NCI-H82 treated with DMSO at 0.1 percent for 48 hours (cell line): Measurements from ENCODE around the gene POLD1.
A peak's percentile ranks its signal among the peaks of the same experiment; 100 is the strongest.

Source experiments
- DNase-seq: peaks from one replicate; lab custom pipeline; 2025; ENCODE audit not compliant: unreplicated experiment; lab: John Stamatoyannopoulos, UW

The POLD1 gene

DNA sequence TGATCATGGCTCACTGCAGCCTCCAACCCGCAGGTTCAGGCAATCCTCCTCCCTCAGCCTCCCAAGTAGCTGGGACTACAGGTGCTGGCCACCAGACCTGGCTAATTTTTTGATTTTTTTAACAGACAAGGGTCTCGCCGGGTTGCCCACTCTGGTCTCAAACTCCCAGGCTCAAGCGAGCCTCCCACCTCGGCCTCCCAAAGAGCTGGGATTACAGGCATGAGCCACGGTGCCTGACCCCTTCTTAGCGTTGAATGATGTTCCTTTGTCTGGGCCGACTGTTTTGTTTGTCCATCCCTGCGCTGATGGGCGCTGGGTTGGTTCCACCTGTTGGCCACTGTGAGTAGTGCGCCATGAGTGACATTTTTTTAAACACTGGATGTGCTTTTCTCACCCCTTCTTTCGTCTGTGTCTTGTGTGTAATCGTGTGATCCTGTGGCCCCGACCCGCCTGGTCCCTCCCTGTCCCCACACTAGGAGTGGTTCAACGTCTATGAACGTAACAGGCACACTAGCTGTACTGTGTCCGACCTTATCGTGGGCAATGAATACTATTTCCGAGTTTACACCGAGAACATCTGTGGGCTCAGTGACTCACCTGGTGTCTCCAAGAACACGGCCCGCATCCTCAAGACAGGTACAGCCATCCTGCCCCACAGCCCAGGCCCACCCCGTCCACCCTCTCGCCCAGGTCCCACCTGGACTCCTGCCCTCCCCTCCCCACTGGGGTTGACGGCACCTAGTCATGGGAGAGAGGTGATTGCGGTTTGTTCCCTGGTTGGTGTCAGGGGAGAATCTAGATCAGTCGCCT is 77.1 kb downstream of the POLD1 start:
- DNase-seq: peak; percentile 32

GRCh38 chr19:50462970-50463369 is 78.8 kb downstream of the POLD1 start:
- no peak for DNase-seq

GRCh38 chr19:50464348-50464747 is 80.2 kb downstream of the POLD1 start:
- DNase-seq: no peak

DNA sequence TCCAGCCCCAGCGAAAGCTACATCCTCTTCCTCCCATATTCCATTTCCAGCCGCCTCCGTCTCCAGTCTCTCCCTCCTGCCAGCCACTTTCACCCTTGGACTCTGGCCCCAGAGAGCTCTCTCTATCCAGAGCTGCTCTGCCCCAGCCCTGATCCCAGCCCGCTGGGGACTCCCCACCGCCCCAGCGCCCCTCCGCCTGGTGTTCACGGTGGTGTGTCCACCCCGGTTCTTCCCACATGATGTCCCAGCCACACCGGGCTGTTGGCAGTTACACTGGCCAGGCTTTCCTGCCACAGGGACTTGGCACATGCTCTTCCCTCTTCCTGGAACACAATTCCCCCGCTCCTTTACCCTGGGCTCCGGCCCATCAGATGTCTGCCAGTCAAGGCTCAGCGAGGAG is 80.9 kb downstream of the POLD1 start:
- DNase-seq: no peak

DNA sequence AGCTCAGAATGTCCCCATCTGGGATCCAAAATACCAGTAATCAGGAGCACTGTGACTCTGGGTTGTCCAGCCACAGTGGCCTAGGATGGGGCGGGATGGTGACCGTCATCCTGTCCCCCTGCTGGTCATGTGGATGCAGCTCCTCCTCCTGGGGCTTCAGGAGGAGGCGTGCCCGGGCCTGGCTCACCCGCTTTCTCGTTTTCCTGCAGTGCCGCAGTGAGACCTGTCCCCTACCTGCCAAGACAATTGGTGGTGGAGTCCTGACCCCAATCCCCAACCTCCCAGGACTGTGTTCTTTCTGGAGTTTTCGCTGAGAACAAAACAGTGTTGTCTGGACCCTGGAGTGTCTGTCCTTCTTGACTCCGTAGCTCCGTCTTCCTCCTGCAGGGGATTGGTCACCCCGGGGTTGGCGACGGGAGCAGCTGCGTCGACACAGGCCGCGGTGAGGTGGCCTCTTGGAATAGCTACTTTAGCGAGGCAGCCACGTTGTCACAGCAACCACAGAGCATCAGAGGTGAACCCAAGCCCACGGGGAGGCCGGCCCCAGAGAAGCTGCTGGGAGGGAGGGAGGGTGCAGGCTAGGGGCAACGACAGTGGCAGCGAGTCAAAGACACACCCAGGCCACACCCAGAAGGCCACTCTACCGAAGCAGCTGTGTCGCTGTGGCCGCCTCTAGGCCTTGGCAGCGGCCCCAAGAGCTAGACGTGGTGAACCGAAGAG is 82.0 kb downstream of the POLD1 start:
- no peak for DNase-seq

DNA sequence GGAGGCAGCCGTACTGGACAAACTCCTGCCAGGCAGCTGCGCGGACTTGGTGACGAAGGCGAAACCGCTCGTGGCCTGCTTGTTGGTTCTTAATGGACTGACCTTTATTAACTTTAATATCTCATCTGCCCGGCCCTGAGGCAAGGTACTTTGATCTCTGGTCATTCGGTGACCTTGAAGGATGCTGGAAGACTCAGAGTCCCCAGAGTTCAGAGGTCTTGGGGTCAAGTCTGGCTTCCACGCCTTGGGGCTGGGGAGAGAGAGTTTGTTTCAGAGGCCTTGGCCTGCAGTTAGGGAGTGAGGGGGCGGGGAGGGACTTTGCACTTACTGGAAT is 82.5 kb downstream of the POLD1 start:
- DNase-seq: no peak

- no peak for DNase-seq
Observed at GRCh38 chr19:50467566-50467965, 83.4 kb downstream of the POLD1 start.
